NCI-H146 treated with DMSO at 0.1 percent for 48 hours (cell line): ENCODE data around the gene SMAD5.

Experiments
- DNase-seq: peaks from one replicate; lab custom pipeline; 2025; ENCODE audit not compliant: unreplicated experiment; lab: John Stamatoyannopoulos, UW

Gene SMAD5

GRCh38 chr5:136194576-136194975, 61.9 kb downstream of the SMAD5 start:
- DNase-seq: no peak

- DNase-seq: no peak
Measured at GRCh38 chr5:136195971-136196820, 63.6 kb downstream of the SMAD5 start.

GRCh38 chr5:136197462-136198142, 65.0 kb downstream of the SMAD5 start:
- no peak for DNase-seq

GRCh38 chr5:136198453-136198852, 65.8 kb downstream of the SMAD5 start:
- DNase-seq: no peak

GRCh38 chr5:136199408-136199807, 66.8 kb downstream of the SMAD5 start:
- no peak for DNase-seq

DNA sequence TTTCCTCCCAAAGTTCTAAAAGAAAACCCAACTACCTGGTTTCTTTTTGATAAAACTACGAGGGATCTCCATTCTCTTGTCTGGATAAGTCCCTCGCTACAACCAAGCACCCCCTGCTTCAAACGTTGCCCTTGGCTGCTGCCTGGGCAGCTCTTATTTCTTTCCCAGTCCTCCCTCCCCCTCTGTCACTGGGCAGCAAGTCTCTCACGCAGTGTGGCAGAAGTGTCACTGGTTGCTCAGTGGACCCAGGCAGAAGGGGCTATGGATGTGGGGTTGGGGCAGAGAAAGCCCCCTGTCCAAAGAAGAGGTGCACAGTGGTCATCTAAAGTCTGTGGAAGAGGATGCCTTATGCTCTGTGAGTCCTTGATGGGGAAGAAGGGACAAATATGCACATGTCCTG, 67.5 kb downstream of the SMAD5 start:
- DNase-seq: no peak

DNA sequence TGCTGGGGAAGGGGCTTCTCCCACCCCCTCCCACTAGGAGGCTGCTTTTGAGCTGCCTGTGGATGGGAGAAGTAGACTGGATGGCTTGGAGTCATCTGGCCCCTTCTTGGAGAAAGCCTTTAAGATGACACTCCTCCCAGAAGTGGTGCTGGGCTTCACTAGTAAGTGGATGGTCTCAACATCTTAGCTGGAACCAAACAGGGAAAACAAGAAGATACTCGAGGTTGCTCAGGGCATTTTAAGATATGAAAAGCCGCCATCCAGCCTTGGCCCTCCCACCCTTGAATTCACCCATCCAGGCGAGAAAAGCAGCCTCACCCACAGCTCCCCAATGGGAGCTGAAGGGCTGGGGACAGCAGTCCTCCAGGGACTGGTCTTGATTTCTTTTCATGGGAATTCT, 68.1 kb downstream of the SMAD5 start:
- DNase-seq: no peak

GRCh38 chr5:136201870-136202269, 69.2 kb downstream of the SMAD5 start:
- no peak for DNase-seq

GRCh38 chr5:136202469-136203205, 70.0 kb downstream of the SMAD5 start:
- no peak for DNase-seq

DNA sequence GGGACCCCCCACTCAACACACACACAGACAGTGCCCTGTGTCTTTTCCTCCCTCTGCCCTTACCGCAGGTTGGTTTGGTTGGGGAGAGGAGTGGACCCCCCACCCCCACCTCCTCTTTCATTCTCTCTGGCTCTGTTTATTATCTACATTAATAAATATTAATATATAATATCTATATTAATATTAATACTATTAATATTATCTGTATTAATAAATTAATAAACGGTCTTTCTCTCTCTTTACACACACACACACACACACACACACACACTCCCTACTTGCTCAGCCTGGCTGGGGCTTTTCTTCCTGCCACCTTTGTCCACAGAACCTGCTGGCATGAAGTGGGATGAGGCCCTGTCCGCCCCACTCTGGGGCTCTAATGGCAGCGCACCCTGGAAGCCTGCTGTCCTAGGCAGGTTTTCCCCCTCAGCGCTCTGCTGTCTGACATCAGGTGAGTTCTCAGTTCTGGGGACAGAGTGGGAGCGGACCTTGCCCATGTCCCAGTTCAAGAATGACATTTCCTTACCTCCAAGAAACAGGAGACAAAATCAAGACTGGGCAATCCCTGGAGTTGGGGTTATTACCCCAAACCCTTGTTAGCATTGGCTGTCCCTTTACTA, 70.8 kb downstream of the SMAD5 start:
- DNase-seq: no peak

DNA sequence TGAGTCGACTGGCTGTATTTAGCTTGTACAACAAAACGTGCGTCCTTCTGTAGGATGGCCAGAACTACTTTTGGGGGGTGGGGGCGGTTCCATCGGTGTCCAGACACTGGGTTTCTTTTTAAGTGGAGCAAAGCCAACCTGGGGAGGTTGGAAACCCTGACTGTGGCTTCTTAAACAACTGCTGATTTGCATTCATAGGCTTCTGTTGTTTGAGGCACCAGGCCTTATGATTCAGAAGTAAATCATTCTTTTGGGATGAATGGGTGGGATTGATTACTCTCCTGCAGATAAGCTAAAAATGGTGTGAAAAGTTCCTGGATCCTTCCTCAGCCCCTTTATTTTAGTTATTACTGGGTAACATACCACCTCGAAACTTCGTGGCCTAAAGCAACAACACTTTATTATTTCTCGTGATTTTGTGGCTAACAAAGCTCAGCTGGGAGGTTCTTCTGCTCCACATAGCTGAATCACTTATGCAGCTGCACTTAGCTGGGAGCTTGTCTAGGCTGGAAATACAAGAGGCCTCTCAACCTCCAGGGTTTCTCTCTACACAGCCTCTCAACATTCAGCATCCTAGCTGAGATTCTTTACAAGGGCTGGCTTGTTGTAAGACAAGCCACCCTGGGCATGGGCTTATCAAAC, 72.5 kb downstream of the SMAD5 start:
- no peak for DNase-seq

GRCh38 chr5:136205941-136206340, 73.3 kb downstream of the SMAD5 start:
- DNase-seq: no peak

GRCh38 chr5:136206361-136206760, 73.7 kb downstream of the SMAD5 start:
- no peak for DNase-seq

GRCh38 chr5:136207631-136208030, 75.0 kb downstream of the SMAD5 start:
- no peak for DNase-seq

- no peak for DNase-seq
Measured at GRCh38 chr5:136208916-136209315, 76.3 kb downstream of the SMAD5 start.

- no peak for DNase-seq
Measured at GRCh38 chr5:136209346-136209910, 76.8 kb downstream of the SMAD5 start.

DNA sequence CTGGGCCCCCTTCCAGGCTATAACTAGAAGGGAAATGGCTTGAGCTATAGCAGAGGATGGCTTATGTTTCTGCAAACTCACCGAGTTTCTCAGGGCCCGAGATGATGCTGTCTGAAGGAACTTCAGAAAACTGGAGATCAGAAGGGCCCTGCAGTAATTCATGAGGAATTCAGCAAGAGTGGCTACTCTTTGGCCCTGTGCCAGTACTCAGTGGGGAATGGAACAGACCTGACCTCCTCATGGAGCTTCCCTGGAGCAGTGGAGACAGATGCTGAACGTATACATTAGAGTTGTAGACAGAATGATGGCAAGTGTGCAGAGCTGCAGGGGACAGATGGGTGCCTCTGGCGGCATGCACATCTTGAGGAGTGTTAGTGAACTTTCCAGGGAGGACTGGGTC, 77.6 kb downstream of the SMAD5 start:
- DNase-seq: no peak

GRCh38 chr5:136211282-136212040, 78.8 kb downstream of the SMAD5 start:
- no peak for DNase-seq

- no peak for DNase-seq
Measured at GRCh38 chr5:136212252-136212721, 79.6 kb downstream of the SMAD5 start.
